Spinal cord (tissue), 10 donors: ENCODE measurements around the gene PPP2R5B. TPM values are rescaled to one million over a fixed set of nuclear protein-coding genes. Genes with fewer than 3 reads are reported as not detected.

Experiments
- DNase-seq, 6 donors: peaks; one replicate each; pipeline versions ENCODE4 v3.0.0 to v3.0.0-alpha.2; 2013 to 2015; ENCODE audit warnings: low spot score in 6 of 6, low read depth in 4 of 6
- H3K27ac ChIP-seq: one replicate; pipeline ENCODE4 v1.5.1; 2013; ENCODE audit warnings: low read depth, low read length, control low read depth
- H3K27me3 ChIP-seq: one replicate; pipeline ENCODE4 v1.6.1; 2013; ENCODE audit warnings: low read length; ENCODE audit not compliant: control insufficient read depth, insufficient read depth
- H3K36me3 ChIP-seq: one replicate; pipeline ENCODE4 v1.6.1; 2013; ENCODE audit warnings: low read length; ENCODE audit not compliant: control insufficient read depth, insufficient read depth
- H3K4me1 ChIP-seq: one replicate; pipeline ENCODE4 v1.6.1; 2013; ENCODE audit warnings: low read length; ENCODE audit not compliant: control insufficient read depth, insufficient read depth
- H3K4me3 ChIP-seq: one replicate; pipeline ENCODE4 v1.5.1; 2013; ENCODE audit warnings: low read depth, low read length, control low read depth
- H3K9me3 ChIP-seq: one replicate; pipeline ENCODE4 v1.6.1; 2013; ENCODE audit warnings: low read length; ENCODE audit not compliant: control insufficient read depth, insufficient read depth
- WGBS: methylation state at CpG from one replicate; pipeline ENCODE4 v1.1.5; 2013; ENCODE audit warnings: missing lambda C conversion rate; ENCODE audit not compliant: insufficient coverage; 5-methylcytosine and 5-hydroxymethylcytosine counted together
- long read RNA-seq, 4 donors: transcript quantifications; one replicate each; lab custom pipeline, GENCODE V29; 2026
- polyA plus RNA-seq, 2 donors: library from polyadenylated mRNA; unstranded; fragments of 120-200 nt; gene quantifications; one replicate each; pipeline ENCODE4 v1.2.1, GENCODE V29; 2013; ENCODE audit not compliant: insufficient read length in 2 of 2
- total RNA-seq, 2 donors: library from RNA; depleted of rRNA in 1 of 2; stranded (reverse); fragments of 120-200 nt in 1 of 2; fragments of >200 nt in 1 of 2; gene quantifications; one replicate each; pipeline versions ENCODE4 v1.2.3 to v1.2.4, GENCODE V29; 2013 to 2014
- donor health status: healthy.

PPP2R5B gene
- total RNA-seq (10 to 100 TPM; 26.3 to 40.0 TPM), polyA plus RNA-seq (10 to 100 TPM; 96.4 to 99.8 TPM)
- long read RNA-seq, donor 1, transcript PPP2R5B-201 (14 exons, 2,745 nt): major isoform, 22 of 40 reads
- long read RNA-seq, donor 1, partial matches to known transcripts: 18 of 40 reads
- long read RNA-seq, donor 1, other reads (novel, unspliced or antisense): 0 of 40 reads
- long read RNA-seq, donor 2, partial matches to known transcripts: 7 of 10 reads
- long read RNA-seq, donor 2, other reads (novel, unspliced or antisense): 0 of 10 reads
- long read RNA-seq, donor 3, partial matches to known transcripts: 16 of 20 reads
- long read RNA-seq, donor 3, other reads (novel, unspliced or antisense): 0 of 20 reads
- long read RNA-seq, donor 4, partial matches to known transcripts: 0 of 3 reads
- long read RNA-seq, donor 4, other reads (novel, unspliced or antisense): 0 of 3 reads

DNA sequence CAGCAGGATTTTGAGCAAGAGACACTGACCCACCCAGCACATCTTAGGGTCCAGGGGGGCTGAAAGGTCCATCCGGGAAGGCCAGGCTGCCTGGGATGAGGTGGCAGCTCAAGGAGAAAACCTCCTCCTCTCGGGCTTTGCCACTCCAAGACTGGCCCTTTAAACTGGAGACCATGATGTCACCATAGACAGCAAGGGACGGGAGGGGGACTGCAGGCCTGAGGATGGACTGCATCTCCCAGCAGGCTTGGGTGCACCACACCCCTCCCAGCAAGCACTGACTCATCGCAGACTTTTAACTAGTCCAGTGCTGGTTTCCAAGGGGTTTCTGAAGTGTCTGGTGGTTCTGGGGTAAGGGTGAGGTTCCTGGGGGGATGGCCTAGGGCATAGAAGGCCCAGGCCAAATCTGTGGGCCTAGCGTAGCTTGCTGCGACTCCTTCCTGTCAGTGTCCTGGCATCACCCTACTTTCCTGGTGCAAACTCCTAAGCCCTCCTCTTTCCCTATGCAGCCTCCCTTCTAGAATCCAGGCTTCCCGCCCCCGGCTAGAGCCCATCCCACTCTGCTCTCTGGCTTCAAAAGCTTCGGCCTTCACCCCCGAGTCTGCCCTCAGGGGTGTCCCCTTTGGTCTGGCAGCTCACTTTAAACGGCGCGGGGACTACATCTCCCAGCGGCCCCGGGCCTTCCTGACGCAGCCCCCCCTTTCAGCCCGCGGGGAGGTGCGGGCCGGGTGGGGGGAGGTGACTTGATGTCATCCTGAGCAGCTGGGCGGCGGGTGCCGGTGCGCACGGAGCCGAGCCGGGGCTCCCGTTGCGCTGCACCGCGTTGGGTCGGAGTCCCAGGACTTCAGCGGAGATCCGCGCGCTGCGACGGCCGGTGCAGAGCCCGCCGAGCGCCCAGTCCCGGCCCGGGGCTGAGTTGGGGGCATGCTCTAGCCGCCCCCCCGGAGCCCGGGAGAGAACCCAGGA lies at the start of gene PPP2R5B:
Gene PPP2R5B (plus strand): TSS at position 746 of the 966 bp plus-strand sequence. CDS start 1,046 bp downstream, outside the sequence.
- H3K36me3 ChIP-seq: peaks cover 37% of the 10 kb centered on the region
- H3K4me3 ChIP-seq: peak within 1 kb of the TSS; percentile 84
- DNase-seq: peak; percentile 81 to 98 (median 86)
- under 1% methylated on average over 45 of the region's 47 CpGs for WGBS
- H3K4me1 ChIP-seq: peaks cover 37% of the 10 kb centered on the region
- no peaks in the 10 kb centered on the region for H3K27me3 ChIP-seq
- H3K9me3 ChIP-seq: no peaks in the 10 kb centered on the region
- peak within 1 kb of the TSS; percentile 96 for H3K27ac ChIP-seq

DNA sequence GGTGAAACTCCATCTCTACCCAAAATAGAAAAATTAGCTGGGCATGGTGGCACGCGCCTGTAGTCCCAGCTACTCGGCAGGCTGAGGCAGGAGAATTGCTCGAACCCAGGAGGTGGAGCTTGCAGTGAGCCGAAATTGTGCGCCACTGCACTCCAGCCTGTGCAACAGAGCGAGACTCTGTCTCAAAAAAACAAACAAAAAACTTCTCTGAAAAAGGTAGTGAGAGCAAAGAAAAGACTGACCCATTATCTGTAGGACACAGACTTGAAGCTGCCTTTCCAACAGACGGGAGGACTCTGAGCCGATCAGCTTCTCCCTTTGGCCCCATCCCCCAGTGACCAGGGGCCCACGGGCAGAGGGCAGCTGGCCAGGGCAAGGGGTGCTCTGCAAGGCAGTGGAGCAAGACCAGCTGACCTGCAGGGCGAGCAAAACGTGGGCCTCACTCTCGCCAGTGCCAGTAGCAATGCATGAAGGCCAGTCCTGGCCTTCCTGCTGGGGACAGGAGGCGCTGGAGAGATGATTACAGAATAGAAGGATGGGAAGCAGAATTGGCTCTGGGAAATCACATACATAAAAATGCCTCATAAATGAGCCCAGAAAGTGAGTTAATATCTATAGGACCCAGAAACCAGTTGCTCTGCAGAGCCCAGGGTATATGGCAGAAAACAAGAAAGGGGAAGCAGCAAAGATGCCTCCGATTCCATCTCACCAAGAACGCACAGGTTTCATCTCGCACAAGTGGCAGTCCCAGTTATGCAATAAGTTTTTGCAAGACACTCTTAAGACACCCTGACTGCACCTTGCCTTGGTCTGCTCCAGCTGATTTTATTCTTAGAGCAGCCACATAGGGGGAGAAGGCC lies 48.9 kb upstream of the PPP2R5B start:
- Histone ChIP-seq H3K27ac (peak overlapping the region; percentile 85), H3K36me3 (peaks cover 42% of the 10 kb centered on the region), H3K9me3 (no peaks in the 10 kb centered on the region), H3K4me3 (peak overlapping the region; percentile 96), H3K27me3 (no peaks in the 10 kb centered on the region), H3K4me1 (peaks cover 83% of the 10 kb centered on the region)
- DNase-seq: no peak
- 65% methylated on average over 13 of the region's 17 CpGs for WGBS

DNA sequence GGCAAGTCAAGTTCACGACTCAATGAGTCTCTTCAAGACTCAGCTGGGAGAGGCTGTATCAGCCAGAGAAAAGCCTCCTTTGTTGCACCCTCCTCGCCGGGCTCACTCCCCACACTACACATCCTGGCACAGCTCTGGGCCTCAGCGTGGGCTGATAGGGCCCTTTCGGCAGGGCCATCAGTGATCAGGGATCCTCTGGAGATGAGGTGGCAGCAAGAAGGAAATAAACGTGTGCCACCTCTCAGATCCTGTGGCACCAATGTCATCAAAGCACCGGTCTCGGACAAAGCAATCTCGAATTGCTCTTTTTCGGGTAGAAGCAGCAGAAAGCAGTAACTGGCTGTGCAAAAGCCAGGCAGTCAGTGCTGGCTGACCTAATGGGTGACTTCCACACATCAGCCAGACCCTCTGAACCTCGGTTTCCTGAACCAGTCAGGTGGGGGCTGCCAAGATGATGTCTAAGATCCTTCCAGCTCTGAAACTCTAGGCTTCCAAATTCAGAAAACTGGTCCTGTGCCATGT lies 48.2 kb upstream of the PPP2R5B start:
- Histone ChIP-seq H3K4me3 (peak overlapping the region; percentile 96), H3K27me3 (no peaks in the 10 kb centered on the region), H3K27ac (peak overlapping the region; percentile 85), H3K9me3 (no peaks in the 10 kb centered on the region), H3K4me1 (peaks cover 83% of the 10 kb centered on the region), H3K36me3 (peaks cover 35% of the 10 kb centered on the region)
- 45% methylated on average over 9 of the region's 11 CpGs for WGBS
- DNase-seq: peak in 2 of 6 donors; percentile 48 to 60

DNA sequence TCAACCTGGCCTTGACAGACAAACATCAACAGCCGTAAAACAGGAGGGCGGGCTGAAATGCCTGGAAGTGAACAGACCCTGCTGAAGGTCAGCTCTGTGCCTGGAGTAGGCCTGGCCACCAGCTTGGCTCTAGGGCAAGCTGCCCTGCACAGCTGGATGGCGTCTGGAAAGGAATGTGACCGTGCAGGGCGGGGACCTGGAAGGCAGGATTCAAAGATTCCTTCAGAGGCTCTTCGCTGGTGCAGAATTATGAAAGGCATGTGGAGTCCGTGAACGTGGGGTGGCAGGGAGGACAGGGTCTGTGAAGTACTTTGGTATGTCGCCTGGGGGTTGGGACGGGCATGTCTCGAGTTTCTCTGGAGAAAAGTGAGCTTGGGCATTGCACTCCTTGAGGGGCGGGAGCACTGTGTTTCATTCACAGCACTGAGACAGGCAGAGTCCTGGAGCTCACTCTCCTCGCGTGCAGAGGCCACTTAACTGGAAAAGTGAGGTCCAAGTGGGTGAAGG lies 47.6 kb upstream of the PPP2R5B start:
- Histone ChIP-seq H3K4me1 (peaks cover 80% of the 10 kb centered on the region), H3K36me3 (peaks cover 29% of the 10 kb centered on the region), H3K9me3 (no peaks in the 10 kb centered on the region), H3K27ac (peak overlapping the region; percentile 85), H3K27me3 (no peaks in the 10 kb centered on the region), H3K4me3 (peak overlapping the region; percentile 96)
- 22% methylated on average over 14 of the region's 14 CpGs for WGBS
- no peak for DNase-seq

DNA sequence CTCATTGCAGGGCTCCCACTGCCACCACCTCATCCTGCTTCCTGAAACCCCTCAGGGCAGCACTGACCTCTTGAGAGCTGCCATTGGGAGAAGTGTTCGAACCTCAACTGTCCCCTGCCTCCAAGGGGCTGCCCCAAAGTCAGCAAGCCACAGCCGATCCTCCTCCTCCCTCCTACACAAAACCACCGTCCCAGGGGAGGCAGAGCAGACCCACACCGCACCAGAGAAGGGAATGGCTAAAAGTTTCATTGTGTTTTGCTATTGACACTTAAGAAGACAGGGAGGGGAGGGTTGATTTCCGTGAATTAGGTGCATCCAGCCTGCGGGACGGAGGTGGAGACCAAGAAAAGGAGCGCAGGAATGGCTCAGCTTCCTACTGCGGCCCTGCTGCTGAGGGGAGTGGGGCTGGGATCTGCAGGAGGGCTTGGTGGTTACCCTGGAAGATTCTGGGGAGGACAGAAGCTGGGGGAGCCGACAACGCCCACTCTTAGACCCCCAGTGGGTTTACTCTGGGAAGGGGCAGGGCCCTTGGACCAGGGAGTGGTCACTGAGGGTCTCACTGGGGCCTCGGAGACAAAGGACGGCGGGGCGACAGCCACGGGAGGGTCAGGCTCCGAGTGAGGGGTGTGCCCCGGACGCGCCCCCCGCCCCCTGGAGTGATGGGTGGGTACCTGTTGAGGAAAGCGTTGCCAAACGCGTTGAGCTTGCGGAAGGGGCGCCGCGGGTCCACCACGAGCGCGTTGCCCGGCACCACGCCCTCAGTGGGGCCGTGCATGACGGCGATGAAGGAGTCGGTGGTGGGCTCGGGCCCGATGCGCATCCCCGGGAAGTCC lies 46.9 kb upstream of the PPP2R5B start:
- Histone ChIP-seq H3K36me3 (peaks cover 24% of the 10 kb centered on the region), H3K4me3 (peak overlapping the region; percentile 96), H3K27ac (peak overlapping the region; percentile 85), H3K9me3 (no peaks in the 10 kb centered on the region), H3K27me3 (no peaks in the 10 kb centered on the region), H3K4me1 (peaks cover 76% of the 10 kb centered on the region)
- under 1% methylated on average over 38 of the region's 41 CpGs for WGBS
- peak in 1 of 6 donors; percentile 41 for DNase-seq

DNA sequence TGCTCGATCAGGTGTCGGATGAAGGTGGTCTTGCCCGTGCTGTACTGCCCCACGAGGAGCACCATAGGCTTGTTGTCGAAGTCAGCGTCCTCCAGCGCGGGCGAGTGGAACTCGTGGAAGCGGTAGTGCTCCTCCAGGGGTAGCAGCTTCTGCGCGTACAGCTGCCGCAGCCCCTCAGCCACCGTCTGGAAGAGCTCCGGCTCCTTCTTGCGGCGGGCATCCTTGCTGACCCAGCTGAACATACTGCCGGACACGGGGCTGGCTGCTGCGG lies 46.3 kb upstream of the PPP2R5B start:
- Histone ChIP-seq H3K27me3 (no peaks in the 10 kb centered on the region), H3K27ac (peak overlapping the region; percentile 85), H3K4me3 (peak overlapping the region; percentile 96), H3K36me3 (peaks cover 18% of the 10 kb centered on the region), H3K9me3 (no peaks in the 10 kb centered on the region), H3K4me1 (peaks cover 71% of the 10 kb centered on the region)
- 0% methylated on average over 21 of the region's 21 CpGs for WGBS
- DNase-seq: no peak

DNA sequence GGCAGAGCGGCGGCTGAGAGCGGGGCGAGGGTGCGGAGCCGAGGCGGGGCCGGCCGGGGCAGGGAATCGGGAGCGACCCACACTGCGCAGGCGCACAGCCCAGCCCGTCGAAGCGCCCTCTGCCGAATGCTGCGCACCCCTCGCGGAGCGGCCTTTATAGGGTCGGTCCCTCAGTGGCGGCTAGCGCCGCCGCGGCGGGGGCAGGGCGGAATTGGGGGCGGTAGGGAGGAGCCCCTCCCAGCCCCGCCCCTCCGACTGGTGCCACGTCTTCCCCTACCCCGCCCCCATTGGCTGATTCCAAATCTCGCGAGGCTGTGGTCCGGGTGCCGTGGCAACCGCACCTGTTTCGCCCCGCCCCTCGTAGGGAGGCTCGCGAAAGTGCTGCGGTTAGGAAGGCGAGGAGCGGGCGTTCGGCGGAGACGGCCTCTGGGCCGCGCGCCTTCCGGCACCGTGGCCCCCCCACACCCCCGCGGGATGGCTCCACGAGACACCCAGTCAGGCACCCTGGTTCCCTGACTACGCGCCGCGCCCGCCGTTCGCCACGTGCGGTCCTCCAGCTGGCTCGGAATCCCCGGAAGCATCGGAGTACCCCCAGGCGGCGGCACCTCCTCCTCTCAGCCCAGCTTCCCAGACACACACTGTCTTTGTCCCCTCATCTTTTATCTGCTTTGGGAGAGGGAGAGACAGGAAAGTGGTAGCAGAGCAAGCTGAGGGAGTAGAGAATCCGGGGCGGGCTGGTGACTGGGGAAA lies 45.8 kb upstream of the PPP2R5B start, which contains the start of gene EHD1:
Gene EHD1 (minus strand): TSS at position 128 of the 750 bp plus-strand sequence. CDS start 157 bp downstream, outside the sequence.
- 0% methylated on average over 59 of the region's 75 CpGs for WGBS
- peak; percentile 92 to 100 (median 99) for DNase-seq
- Histone ChIP-seq H3K36me3 (peaks cover 13% of the 10 kb centered on the region), H3K27me3 (no peaks in the 10 kb centered on the region), H3K27ac (peak within 1 kb of the TSS; percentile 94), H3K9me3 (no peaks in the 10 kb centered on the region), H3K4me1 (peaks cover 71% of the 10 kb centered on the region), H3K4me3 (peak within 1 kb of the TSS; percentile 96)
